HEK293 (cell line): ENCODE measurements around the gene FRMD8.

Experiments
- BCL11B ChIP-seq: fragments of 450-650 bp; formaldehyde crosslinking; IDR thresholded peaks from 2 replicates; pipeline ENCODE4 v1.5.1; 2016; ENCODE audit warnings: low read depth, missing biosample characterization, missing genetic modification characterization
- BCL6B ChIP-seq: fragments of 450-650 bp; formaldehyde crosslinking; IDR thresholded peaks from 2 replicates; pipeline ENCODE4 v1.5.1; 2017; ENCODE audit warnings: missing biosample characterization, missing genetic modification characterization
- GFI1B ChIP-seq: fragments of 450-650 bp; formaldehyde crosslinking; IDR thresholded peaks from 2 replicates; pipeline ENCODE4 v1.5.1; 2016; ENCODE audit warnings: missing biosample characterization, missing genetic modification characterization
- HOXD13 ChIP-seq: sonication (generic); formaldehyde crosslinking; IDR thresholded peaks from 2 replicates; pipeline ENCODE4 v1.8.0; 2022; ENCODE audit warnings: missing genetic modification reagents, borderline replicate concordance
- MZF1 ChIP-seq: fragments of 450-650 bp; formaldehyde crosslinking; IDR thresholded peaks from 2 replicates; pipeline ENCODE4 v1.5.1; 2017; ENCODE audit warnings: missing biosample characterization, missing genetic modification characterization, borderline replicate concordance
- SCRT2 ChIP-seq: fragments of 450-650 bp; formaldehyde crosslinking; IDR thresholded peaks from 2 replicates; pipeline ENCODE4 v1.5.1; 2016; ENCODE audit warnings: missing biosample characterization, missing genetic modification characterization
- YY2 ChIP-seq: fragments of 450-650 bp; formaldehyde crosslinking; IDR thresholded peaks from 2 replicates; pipeline ENCODE4 v1.5.1; 2016; ENCODE audit warnings: missing biosample characterization, missing genetic modification characterization
- ZBTB10 ChIP-seq: fragments of 450-650 bp; formaldehyde crosslinking; IDR thresholded peaks from 2 replicates; pipeline ENCODE4 v1.5.1; 2016; ENCODE audit warnings: missing biosample characterization, missing genetic modification characterization
- ZFHX2 ChIP-seq: fragments of 450-650 bp; formaldehyde crosslinking; conservative IDR thresholded peaks from 2 replicates; pipeline ENCODE4 v1.5.1; 2016; ENCODE audit warnings: missing biosample characterization, missing genetic modification characterization
- ZIC2 ChIP-seq: fragments of 450-650 bp; formaldehyde crosslinking; IDR thresholded peaks from 2 replicates; pipeline ENCODE4 v1.5.1; 2016; ENCODE audit warnings: missing biosample characterization, missing genetic modification characterization
- ZNF133 ChIP-seq: fragments of 450-650 bp; formaldehyde crosslinking; IDR thresholded peaks from 2 replicates; pipeline ENCODE4 v1.5.1; 2016; ENCODE audit warnings: missing biosample characterization, missing genetic modification characterization
- ZNF138 ChIP-seq: fragments of 450-650 bp; formaldehyde crosslinking; IDR thresholded peaks from 2 replicates; pipeline ENCODE4 v1.5.1; 2016; ENCODE audit warnings: missing biosample characterization, missing genetic modification characterization, borderline replicate concordance
- ZNF140 ChIP-seq: fragments of 450-650 bp; formaldehyde crosslinking; IDR thresholded peaks from 2 replicates; pipeline ENCODE4 v1.5.1; 2016; ENCODE audit warnings: missing biosample characterization, missing genetic modification characterization
- ZNF19 ChIP-seq: fragments of 450-650 bp; formaldehyde crosslinking; IDR thresholded peaks from 2 replicates; pipeline ENCODE4; 2016; ENCODE audit warnings: missing biosample characterization, missing genetic modification characterization, low read depth
- ZNF266 ChIP-seq: fragments of 450-650 bp; formaldehyde crosslinking; IDR thresholded peaks from 2 replicates; pipeline ENCODE4 v1.5.1; 2016; ENCODE audit warnings: missing biosample characterization, missing genetic modification characterization, low read depth
- ZNF280C ChIP-seq: fragments of 450-650 bp; formaldehyde crosslinking; IDR thresholded peaks from 2 replicates; pipeline ENCODE4 v1.5.1; 2016; ENCODE audit warnings: missing biosample characterization, missing genetic modification characterization
- ZNF311 ChIP-seq: fragments of 450-650 bp; formaldehyde crosslinking; IDR thresholded peaks from 2 replicates; pipeline ENCODE4 v1.5.1; 2017; ENCODE audit warnings: missing biosample characterization, missing genetic modification characterization, borderline replicate concordance
- ZNF341 ChIP-seq: fragments of 450-650 bp; formaldehyde crosslinking; IDR thresholded peaks from 2 replicates; pipeline ENCODE4; 2016; ENCODE audit warnings: low read depth, missing biosample characterization, missing genetic modification characterization
- ZNF530 ChIP-seq: fragments of 450-650 bp; formaldehyde crosslinking; IDR thresholded peaks from 2 replicates; pipeline ENCODE4 v1.5.1; 2016; ENCODE audit warnings: low read depth, missing biosample characterization, missing genetic modification characterization
- ZNF558 ChIP-seq: fragments of 450-650 bp; formaldehyde crosslinking; IDR thresholded peaks from 2 replicates; pipeline ENCODE4 v1.5.1; 2016; ENCODE audit warnings: missing biosample characterization, missing genetic modification characterization
- ZNF600 ChIP-seq: fragments of 450-650 bp; formaldehyde crosslinking; IDR thresholded peaks from 2 replicates; pipeline ENCODE4 v1.5.1; 2016; ENCODE audit warnings: missing biosample characterization, missing genetic modification characterization
- ZNF610 ChIP-seq: fragments of 450-650 bp; formaldehyde crosslinking; IDR thresholded peaks from 2 replicates; pipeline ENCODE4 v1.5.1; 2016; ENCODE audit warnings: missing biosample characterization, missing genetic modification characterization, borderline replicate concordance
- ZNF624 ChIP-seq: fragments of 450-650 bp; formaldehyde crosslinking; IDR thresholded peaks from 2 replicates; pipeline ENCODE4 v1.5.1; 2017; ENCODE audit warnings: missing biosample characterization, missing genetic modification characterization
- ZNF654 ChIP-seq: fragments of 450-650 bp; formaldehyde crosslinking; IDR thresholded peaks from 2 replicates; pipeline ENCODE4 v1.5.1; 2016; ENCODE audit warnings: low read depth, missing biosample characterization, missing genetic modification characterization
- ZSCAN18 ChIP-seq: fragments of 450-650 bp; formaldehyde crosslinking; IDR thresholded peaks from 2 replicates; pipeline ENCODE4 v1.5.1; 2016; ENCODE audit warnings: missing biosample characterization, missing genetic modification characterization
- TF ChIP-seq, protein P1 (sequence below): fragments of 450-650 bp; formaldehyde crosslinking; IDR thresholded peaks from 2 replicates; pipeline ENCODE4 v1.5.1; 2016; ENCODE audit warnings: missing biosample characterization, missing genetic modification characterization
- TF ChIP-seq, protein P2 (sequence below): fragments of 450-650 bp; formaldehyde crosslinking; IDR thresholded peaks from 2 replicates; pipeline ENCODE4 v1.5.1; 2016; ENCODE audit warnings: missing biosample characterization, missing genetic modification characterization
- TF ChIP-seq, protein P3 (sequence below): fragments of 450-650 bp; formaldehyde crosslinking; IDR thresholded peaks from 2 replicates; pipeline ENCODE4 v1.5.1; 2016; ENCODE audit warnings: missing biosample characterization, missing genetic modification characterization

The FRMD8 gene

DNA sequence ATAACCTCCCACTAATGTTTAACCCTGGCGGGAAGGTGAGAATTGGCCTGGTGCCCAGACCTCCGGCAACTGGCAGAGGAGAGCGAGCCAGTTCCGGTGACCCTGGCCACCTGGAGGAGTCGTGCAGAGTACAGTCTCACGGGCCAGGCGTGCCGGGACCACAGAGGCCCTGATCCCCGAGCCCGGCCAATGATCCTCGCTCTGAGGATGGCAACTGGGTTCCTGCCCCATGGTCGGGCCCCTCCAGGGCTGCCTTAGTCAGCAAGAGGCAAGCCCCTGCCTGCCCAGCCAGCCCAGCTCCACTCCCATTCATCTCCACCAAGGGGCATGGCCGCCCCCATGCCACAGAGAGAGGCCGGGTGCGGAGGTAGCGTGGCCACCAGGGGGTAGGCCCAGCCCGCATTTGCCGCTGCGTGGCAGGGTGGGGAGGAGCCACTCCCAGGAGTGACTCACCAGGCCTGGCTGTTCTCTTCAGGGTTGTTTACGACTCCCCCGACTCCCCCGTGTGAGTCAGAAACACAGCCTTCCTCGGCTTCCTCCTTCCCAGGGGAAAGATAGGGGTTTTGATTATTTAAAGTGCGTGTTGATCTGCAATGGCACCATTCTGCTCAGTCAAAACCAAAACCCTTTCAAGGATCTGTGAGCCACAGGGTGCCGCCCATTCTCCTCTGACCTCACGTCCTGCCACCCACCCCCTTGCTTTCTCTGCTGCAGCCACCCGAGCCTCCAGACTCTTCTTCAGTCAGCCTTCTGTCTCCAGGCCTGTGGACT lies 4.2 kb upstream of the FRMD8 start, which contains the start of gene SLC25A45 (continued):
- TF ChIP-seq ZNF280C (no peak), ZNF558 (tag by site-specific recombination) (0 out of 2 replicates have a peak, but pooled peaks have one; percentile 43), GFI1B (tag by site-specific recombination) (no peak), ZNF341 (tag by site-specific recombination) (peak; percentile 98), ZFHX2 (tag by site-specific recombination) (peak; percentile 84), ZNF140 (tag by site-specific recombination) (no peak), BCL11B (tag by site-specific recombination) (peak; percentile 18; the same call in 1 of the 2 replicates), ZNF654 (tag by site-specific recombination) (peak; percentile 63), ZNF624 (tag by site-specific recombination) (no peak), MZF1 (tag by site-specific recombination) (no peak; the same call in 1 of the 2 replicates), ZNF138 (tag by site-specific recombination) (no peak), BCL6B (tag by site-specific recombination) (no peak; the same call in 1 of the 2 replicates), ZBTB10 (peak; percentile 65), ZNF266 (no peak), ZSCAN18 (tag by site-specific recombination) (no peak), HOXD13 (no peak), ZNF530 (no peak), YY2 (tag by site-specific recombination) (peak; percentile 91), ZNF600 (tag by site-specific recombination) (peak; percentile 79), ZNF311 (tag by site-specific recombination) (no peak), ZNF19 (tag by site-specific recombination) (no peak), ZIC2 (tag by site-specific recombination) (peak; percentile 97), ZNF133 (tag by site-specific recombination) (no peak), ZNF610 (peak; percentile 45; the same call in 1 of the 2 replicates), SCRT2 (tag by site-specific recombination) (no peak)
- TF ChIP-seq, protein P1, sequence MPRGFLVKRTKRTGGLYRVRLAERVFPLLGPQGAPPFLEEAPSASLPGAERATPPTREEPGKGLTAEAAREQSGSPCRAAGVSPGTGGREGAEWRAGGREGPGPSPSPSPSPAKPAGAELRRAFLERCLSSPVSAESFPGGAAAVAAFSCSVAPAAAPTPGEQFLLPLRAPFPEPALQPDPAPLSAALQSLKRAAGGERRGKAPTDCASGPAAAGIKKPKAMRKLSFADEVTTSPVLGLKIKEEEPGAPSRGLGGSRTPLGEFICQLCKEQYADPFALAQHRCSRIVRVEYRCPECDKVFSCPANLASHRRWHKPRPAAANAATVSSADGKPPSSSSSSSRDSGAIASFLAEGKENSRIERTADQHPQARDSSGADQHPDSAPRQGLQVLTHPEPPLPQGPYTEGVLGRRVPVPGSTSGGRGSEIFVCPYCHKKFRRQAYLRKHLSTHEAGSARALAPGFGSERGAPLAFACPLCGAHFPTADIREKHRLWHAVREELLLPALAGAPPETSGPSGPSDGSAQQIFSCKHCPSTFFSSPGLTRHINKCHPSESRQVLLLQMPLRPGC (tag by site-specific recombination) = 0 out of 2 replicates have a peak, but pooled peaks have one; percentile 61
- TF ChIP-seq, protein P2, sequence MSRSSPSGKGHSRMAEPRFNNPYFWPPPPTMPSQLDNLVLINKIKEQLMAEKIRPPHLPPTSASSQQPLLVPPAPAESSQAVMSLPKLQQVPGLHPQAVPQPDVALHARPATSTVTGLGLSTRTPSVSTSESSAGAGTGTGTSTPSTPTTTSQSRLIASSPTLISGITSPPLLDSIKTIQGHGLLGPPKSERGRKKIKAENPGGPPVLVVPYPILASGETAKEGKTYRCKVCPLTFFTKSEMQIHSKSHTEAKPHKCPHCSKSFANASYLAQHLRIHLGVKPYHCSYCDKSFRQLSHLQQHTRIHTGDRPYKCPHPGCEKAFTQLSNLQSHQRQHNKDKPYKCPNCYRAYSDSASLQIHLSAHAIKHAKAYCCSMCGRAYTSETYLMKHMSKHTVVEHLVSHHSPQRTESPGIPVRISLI (tag by site-specific recombination) = no peak
- TF ChIP-seq, protein P3, sequence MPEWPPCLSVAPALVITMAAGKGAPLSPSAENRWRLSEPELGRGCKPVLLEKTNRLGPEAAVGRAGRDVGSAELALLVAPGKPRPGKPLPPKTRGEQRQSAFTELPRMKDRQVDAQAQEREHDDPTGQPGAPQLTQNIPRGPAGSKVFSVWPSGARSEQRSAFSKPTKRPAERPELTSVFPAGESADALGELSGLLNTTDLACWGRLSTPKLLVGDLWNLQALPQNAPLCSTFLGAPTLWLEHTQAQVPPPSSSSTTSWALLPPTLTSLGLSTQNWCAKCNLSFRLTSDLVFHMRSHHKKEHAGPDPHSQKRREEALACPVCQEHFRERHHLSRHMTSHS (tag by site-specific recombination) = no peak
